ENCODE measurements around the gene UBE2D3.

DNA sequence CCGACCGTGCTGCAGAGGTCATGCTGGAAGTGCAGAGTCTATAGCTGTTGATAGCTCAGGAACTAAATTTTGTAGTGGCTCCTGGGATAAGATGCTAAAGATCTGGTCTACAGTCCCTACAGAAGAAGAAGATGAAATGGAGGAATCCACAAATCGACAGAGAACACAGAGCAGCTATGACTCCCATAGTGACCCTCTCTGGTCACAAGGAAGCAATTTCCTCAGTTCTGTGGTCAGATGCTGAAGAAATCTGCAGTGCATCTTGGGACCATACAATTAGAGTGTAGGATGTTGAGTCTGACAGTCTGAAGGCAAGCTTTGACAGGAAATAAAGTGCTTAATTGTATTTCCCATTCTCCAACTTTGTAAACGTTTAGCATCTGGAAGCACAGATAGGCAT, 75.4 kb downstream of the UBE2D3 start:
- TF ChIP-seq EZH2 (IDR thresholded peaks at IDR 0.05; ENCODE audit: insufficient read depth, poor library complexity, severe bottlenecking) (no peak), EZH2phosphoT487 (IDR thresholded peaks at IDR 0.05; ENCODE audit: insufficient read depth, low read depth) (no peak)
